ENCODE measurements around the gene ERCC2.

DNA sequence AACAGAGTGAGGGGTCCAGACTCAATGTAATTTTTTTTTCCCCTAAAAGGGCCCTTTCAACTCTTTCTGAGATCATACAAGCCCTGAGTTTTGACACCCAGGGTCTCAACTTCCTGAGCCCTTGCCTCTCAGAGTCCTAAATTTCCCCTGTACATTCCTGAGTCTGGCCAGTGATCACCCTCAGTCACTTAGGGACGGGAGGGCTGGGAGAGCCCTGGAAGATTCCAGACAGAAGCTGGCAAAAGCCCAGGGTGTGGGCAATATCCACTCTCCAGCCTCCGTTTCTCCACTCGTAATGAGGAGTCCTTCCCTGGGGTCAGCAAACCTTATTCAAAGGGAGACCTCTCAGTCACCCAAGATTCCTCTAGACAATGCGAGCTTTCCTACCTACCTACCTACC lies 32.9 kb upstream of the ERCC2 start:
- TF ChIP-seq, protein P1, sequence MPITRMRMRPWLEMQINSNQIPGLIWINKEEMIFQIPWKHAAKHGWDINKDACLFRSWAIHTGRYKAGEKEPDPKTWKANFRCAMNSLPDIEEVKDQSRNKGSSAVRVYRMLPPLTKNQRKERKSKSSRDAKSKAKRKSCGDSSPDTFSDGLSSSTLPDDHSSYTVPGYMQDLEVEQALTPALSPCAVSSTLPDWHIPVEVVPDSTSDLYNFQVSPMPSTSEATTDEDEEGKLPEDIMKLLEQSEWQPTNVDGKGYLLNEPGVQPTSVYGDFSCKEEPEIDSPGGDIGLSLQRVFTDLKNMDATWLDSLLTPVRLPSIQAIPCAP (CRISPR knock-in tag; IDR thresholded peaks at IDR 0.05), result no peak
- no peak for TF ChIP-seq CTCF (IDR thresholded peaks at IDR 0.05)
- TF ChIP-seq NR1H2 (CRISPR knock-in tag; IDR thresholded peaks at IDR 0.05), result no peak
- no peak for TF ChIP-seq ZNF423 (CRISPR knock-in tag; IDR thresholded peaks at IDR 0.05)
- TF ChIP-seq, protein P2, sequence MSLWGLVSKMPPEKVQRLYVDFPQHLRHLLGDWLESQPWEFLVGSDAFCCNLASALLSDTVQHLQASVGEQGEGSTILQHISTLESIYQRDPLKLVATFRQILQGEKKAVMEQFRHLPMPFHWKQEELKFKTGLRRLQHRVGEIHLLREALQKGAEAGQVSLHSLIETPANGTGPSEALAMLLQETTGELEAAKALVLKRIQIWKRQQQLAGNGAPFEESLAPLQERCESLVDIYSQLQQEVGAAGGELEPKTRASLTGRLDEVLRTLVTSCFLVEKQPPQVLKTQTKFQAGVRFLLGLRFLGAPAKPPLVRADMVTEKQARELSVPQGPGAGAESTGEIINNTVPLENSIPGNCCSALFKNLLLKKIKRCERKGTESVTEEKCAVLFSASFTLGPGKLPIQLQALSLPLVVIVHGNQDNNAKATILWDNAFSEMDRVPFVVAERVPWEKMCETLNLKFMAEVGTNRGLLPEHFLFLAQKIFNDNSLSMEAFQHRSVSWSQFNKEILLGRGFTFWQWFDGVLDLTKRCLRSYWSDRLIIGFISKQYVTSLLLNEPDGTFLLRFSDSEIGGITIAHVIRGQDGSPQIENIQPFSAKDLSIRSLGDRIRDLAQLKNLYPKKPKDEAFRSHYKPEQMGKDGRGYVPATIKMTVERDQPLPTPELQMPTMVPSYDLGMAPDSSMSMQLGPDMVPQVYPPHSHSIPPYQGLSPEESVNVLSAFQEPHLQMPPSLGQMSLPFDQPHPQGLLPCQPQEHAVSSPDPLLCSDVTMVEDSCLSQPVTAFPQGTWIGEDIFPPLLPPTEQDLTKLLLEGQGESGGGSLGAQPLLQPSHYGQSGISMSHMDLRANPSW (CRISPR knock-in tag; conservative IDR thresholded peaks at IDR 0.05; ENCODE audit: low read depth), result no peak
- no peak for TF ChIP-seq ATF1 (CRISPR knock-in tag; IDR thresholded peaks at IDR 0.05)
- TF ChIP-seq USF1 (CRISPR knock-in tag; IDR thresholded peaks at IDR 0.05), result no peak
- TF ChIP-seq FOXP4 (CRISPR knock-in tag; IDR thresholded peaks at IDR 0.05), result no peak
- no peak for TF ChIP-seq ELF4 (CRISPR knock-in tag; IDR thresholded peaks at IDR 0.05; ENCODE audit: low read depth)
- TF ChIP-seq CBFB (CRISPR knock-in tag; IDR thresholded peaks at IDR 0.05; ENCODE audit: low read depth), result no peak
